SJSA1 (cell line): ENCODE results near the gene FAM9A. TPM values are rescaled to one million over a fixed set of nuclear protein-coding genes. Genes with fewer than 3 reads are reported as not detected.

ENCODE experiments used
- total RNA-seq: library from RNA; depleted of rRNA; stranded (reverse); fragments of >200 nt; shearing (Covaris generic); gene quantifications from 2 replicates; pipeline ENCODE4 v1.2.3, GENCODE V29; 2014; rRNA removed

The FAM9A gene
- total RNA-seq, 1 experiment from 2014 or later, result not detected

Other genes with a start within 250 kb of the FAM9A start
- 3.5 and 9.3 TPM in 2 replicates for gene ANOS1, start 69.2 kb downstream of the FAM9A start, total RNA-seq
- not detected in 2 replicates for gene FAM9B, start 232.7 kb upstream of the FAM9A start, total RNA-seq